PFSK-1 (cell line): ENCODE measurements around the gene LOXHD1.

ENCODE experiments used
- POLR2AphosphoS5 ChIP-seq: IDR thresholded peaks from 2 replicates; pipeline ENCODE4 v1.6.1; 2012; ENCODE audit warnings: low read depth, mild to moderate bottlenecking, control low read depth, low read length, moderate library complexity
- SIN3A ChIP-seq: IDR thresholded peaks from 2 replicates; pipeline ENCODE4 v1.6.1; 2012; ENCODE audit warnings: mild to moderate bottlenecking, low read length, moderate library complexity, borderline replicate concordance; ENCODE audit not compliant: insufficient read depth

- TF ChIP-seq SIN3A (no peak), POLR2AphosphoS5 (no peak)
Measured at GRCh38 chr18:46659484-46659883, 2.5 kb upstream of the LOXHD1 start.
